Adipocyte (in vitro differentiated cells): ENCODE data around the gene RAD21L1.

Source experiments
- DNase-seq: peaks from one replicate; pipeline ENCODE4 v3.0.0-alpha.2; 2015; ENCODE audit warnings: low read depth
- H3K27me3 ChIP-seq: replicated peaks from 2 replicates; pipeline ENCODE4 v1.7.0; 2013; ENCODE audit warnings: mild to moderate bottlenecking, low read length, moderate library complexity; ENCODE audit not compliant: control insufficient read depth, insufficient read depth
- H3K36me3 ChIP-seq: 2 replicates; pipeline ENCODE4 v1.7.0; 2013; ENCODE audit warnings: low read length, mild to moderate bottlenecking, moderate library complexity; ENCODE audit not compliant: control insufficient read depth, insufficient read depth, severe bottlenecking
- H3K4me1 ChIP-seq: 2 replicates; pipeline ENCODE4 v1.7.0; 2013; ENCODE audit warnings: mild to moderate bottlenecking, low read length, moderate library complexity; ENCODE audit not compliant: control insufficient read depth, insufficient read depth
- H3K4me3 ChIP-seq: 2 replicates; pipeline ENCODE4 v1.7.0; 2013; ENCODE audit warnings: mild to moderate bottlenecking, low read length, moderate library complexity
- H3K9ac ChIP-seq: 2 replicates; pipeline ENCODE4 v1.7.0; 2013; ENCODE audit warnings: mild to moderate bottlenecking, low read length, moderate library complexity
- H3K9me3 ChIP-seq: 2 replicates; pipeline ENCODE4 v1.7.0; 2013; ENCODE audit warnings: mild to moderate bottlenecking, low read length, moderate library complexity; ENCODE audit not compliant: control insufficient read depth

Gene RAD21L1

DNA sequence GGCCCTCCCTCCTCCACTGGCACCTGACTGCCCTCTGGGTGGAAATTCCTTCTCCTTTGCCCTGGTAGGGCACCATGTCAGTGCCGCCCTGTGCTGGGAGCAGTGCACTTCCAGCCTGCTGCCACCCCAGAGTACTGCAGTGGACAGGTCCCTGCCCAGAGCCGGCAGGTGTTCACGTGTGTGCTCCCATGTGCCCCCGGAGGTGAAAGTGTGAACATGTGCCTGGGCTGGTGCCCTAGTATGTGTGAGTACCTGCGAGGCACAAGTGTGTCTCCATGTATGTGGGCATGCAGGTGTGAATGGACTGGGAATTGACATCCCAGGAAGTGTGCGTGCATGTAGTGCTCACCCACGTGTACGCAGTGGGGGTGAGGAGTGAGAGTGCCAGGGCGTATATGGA lies 73.7 kb downstream of the RAD21L1 start:
- no peaks in the 10 kb centered on the region for H3K9me3 ChIP-seq
- no peak overlapping the region for H3K4me3 ChIP-seq
- H3K27me3 ChIP-seq, result no peaks in the 10 kb centered on the region
- no peak overlapping the region for H3K9ac ChIP-seq
- H3K36me3 ChIP-seq, result peaks cover 16% of the 10 kb centered on the region
- H3K4me1 ChIP-seq, result no peaks in the 10 kb centered on the region
- no peak for DNase-seq

DNA sequence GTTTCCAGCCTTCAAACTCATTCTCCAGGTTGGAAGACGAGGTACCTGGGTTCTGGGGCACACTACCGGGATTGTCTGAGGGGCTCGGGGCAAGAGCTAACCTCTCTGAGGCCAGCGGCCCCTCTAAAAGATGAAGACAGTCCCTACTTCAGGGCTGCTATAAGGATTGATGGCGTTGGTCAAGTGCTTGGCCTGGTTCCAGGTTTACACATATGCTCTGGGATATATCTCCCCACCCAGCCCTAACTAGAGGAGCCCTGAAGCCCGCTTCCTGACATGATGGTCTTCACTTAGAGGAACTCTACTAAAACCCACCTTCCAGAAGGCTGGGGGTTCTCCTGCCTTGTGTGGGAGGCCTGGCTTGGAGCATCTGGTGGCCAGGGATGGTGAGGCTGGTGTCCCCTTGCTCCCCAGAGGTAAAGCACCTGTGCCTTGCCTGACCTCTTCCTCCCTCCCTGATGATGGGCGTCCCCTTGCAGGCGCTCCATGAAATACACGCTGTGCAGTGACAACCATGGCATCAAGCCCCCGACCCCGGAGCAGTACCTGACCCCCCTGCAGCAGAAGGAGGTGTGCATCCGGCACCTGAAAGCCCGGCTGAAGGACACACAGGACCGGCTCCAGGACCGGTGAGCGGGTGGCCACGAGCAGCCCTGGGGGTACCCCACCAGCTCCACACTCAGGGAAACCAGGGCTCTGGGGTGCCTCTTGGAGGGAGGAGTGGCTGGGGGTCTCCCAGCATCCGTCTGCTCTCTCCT lies 74.4 kb downstream of the RAD21L1 start:
- Histone ChIP-seq H3K9ac (no peak overlapping the region), H3K9me3 (no peaks in the 10 kb centered on the region), H3K27me3 (no peaks in the 10 kb centered on the region), H3K36me3 (peaks cover 17% of the 10 kb centered on the region), H3K4me1 (no peaks in the 10 kb centered on the region), H3K4me3 (no peak overlapping the region)
- DNase-seq, result no peak

DNA sequence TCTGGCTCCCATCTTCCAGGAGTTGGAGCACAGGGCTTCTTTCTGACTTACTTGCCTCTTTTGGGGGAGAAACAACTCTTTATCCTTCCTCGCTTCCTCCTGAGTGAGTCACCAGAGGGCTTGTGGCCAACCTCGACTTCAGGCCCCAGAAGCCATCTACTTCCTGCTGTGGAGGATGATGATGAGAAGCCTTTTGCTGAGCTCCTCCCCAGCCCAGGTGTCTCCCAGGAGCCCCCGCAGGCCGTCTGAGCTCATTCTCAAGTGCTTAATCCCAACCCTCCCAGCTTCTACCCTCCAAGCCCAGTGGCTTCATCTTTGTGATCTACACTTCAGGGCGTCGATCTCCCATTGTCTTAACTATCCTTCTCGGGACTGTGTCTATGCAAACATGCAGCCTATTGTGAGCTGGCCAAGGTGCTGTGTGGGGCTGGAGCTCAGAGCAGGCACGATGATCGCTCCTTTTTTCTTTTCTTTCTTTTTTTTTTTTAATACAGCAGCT lies 75.2 kb downstream of the RAD21L1 start:
- DNase-seq, result peak; percentile 29
- Histone ChIP-seq H3K4me1 (no peaks in the 10 kb centered on the region), H3K4me3 (no peak overlapping the region), H3K27me3 (no peaks in the 10 kb centered on the region), H3K9me3 (no peaks in the 10 kb centered on the region), H3K9ac (no peak overlapping the region), H3K36me3 (peaks cover 22% of the 10 kb centered on the region)

DNA sequence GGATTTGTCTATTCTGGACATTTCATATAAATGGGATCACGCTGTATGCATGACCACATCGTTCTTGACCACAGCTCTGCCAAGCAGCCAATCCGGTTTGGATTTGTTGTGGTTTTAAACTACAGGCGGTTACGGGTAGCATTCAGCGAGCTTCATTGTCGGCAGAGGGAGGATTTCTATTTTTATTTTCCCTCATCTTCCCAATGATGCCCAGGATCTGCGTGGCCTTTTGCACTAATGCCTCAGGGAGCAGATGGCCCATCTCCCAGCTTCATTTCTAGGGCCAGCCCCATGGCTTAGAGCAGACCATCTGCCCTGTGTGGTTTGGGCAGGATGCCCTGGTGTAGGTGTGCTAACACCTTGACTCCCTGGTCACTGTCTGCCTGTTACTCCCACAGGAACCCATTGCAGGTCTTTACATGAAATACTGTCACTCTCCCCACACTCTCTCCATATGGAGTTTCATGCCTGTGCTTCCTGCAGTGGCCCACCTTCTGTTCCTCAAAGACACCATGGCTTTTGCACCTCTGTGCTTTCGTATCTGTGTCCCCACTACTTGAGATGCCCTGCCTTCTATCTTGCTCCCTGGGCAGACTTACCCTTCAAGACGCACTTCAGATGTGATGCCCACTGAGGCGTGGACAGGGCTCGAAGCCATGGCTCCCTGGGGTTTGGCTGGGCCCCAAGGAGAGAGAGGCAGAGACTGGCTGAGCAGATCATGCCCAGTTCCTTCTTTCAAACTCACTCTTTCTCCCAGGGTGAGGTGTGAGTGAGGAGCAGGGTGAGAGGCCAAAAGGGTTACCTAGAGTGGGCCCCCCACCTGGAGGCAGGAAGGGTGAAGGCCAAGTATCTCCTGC lies 77.1 kb downstream of the RAD21L1 start:
- no peak for DNase-seq
- Histone ChIP-seq H3K4me1 (no peaks in the 10 kb centered on the region), H3K27me3 (no peaks in the 10 kb centered on the region), H3K9ac (no peak overlapping the region), H3K4me3 (no peak overlapping the region), H3K36me3 (peaks cover 22% of the 10 kb centered on the region), H3K9me3 (no peaks in the 10 kb centered on the region)

DNA sequence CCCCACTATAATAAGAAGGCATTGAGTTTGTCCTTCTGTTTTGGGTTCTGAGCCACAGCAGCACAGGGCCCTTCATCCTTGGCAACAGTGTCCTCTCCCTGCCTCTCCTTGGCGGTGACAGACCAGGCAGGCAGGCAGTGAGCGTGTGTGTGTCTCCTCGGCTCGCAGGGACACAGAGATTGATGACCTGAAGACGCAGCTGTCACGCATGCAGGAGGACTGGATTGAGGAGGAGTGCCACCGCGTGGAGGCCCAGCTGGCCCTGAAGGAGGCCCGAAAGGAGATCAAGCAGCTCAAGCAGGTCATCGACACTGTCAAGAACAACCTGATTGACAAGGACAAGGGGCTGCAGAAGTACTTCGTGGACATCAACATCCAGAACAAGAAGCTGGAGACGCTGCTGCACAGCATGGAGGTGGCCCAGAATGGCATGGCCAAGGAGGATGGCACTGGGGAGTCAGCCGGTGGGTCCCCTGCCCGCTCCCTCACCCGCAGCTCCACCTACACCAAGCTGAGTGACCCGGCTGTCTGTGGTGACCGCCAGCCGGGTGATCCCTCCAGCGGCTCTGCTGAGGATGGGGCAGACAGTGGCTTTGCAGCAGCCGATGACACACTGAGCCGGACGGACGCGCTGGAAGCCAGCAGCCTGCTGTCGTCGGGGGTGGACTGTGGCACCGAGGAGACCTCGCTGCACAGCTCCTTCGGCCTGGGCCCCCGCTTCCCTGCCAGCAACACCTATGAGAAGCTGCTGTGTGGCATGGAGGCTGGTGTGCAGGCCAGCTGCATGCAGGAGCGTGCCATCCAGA lies 79.1 kb downstream of the RAD21L1 start:
- H3K9me3 ChIP-seq, result no peaks in the 10 kb centered on the region
- H3K27me3 ChIP-seq, result no peaks in the 10 kb centered on the region
- no peaks in the 10 kb centered on the region for H3K4me1 ChIP-seq
- no peak overlapping the region for H3K4me3 ChIP-seq
- no peak overlapping the region for H3K9ac ChIP-seq
- DNase-seq, result no peak
- peaks cover 11% of the 10 kb centered on the region for H3K36me3 ChIP-seq
